SK-N-SH (cell line): Measurements from ENCODE around the gene RAPGEF3.

ENCODE experiments used
- CTCF ChIP-seq: fragments of 200-600 bp; sonication (generic); IDR thresholded peaks from 2 replicates; pipeline ENCODE4 v1.6.1; 2017; ENCODE audit warnings: antibody characterized with exemption, mild to moderate bottlenecking, moderate library complexity
- GABPA ChIP-seq: IDR thresholded peaks from 2 replicates; pipeline ENCODE4 v1.4.0; 2012; ENCODE audit warnings: low read depth, mild to moderate bottlenecking
- RCOR1 ChIP-seq: fragments of 150-350 bp; IDR thresholded peaks from 2 replicates; pipeline ENCODE4 v1.6.1; 2017; ENCODE audit warnings: antibody characterized with exemption, low read length
- RFX5 ChIP-seq: IDR thresholded peaks from 2 replicates; pipeline ENCODE4 v1.6.1; 2012; ENCODE audit warnings: mild to moderate bottlenecking, improper control_type of control experiment, low read length
- SMC3 ChIP-seq: IDR thresholded peaks from 2 replicates; pipeline ENCODE4 v1.6.1; 2012; ENCODE audit warnings: low read depth, low read length, improper control_type of control experiment

GRCh38 chr12:47789141-47789540 is 30.5 kb upstream of the RAPGEF3 start:
- no peak for TF ChIP-seq CTCF
- no peak for TF ChIP-seq RCOR1
- TF ChIP-seq RFX5 = no peak
- TF ChIP-seq SMC3 = no peak
- TF ChIP-seq GABPA = no peak
